GM23338 (cell line): ENCODE measurements around the gene SELE. TPM values are rescaled to one million over a fixed set of nuclear protein-coding genes. Genes with fewer than 3 reads are reported as not detected.

ENCODE experiments used
- ATAC-seq: fragments of 200-7000 bp; cut with Tn5 transposase; 3 replicates; pipeline ENCODE4 v1.9.1; 2020
- DNase-seq: peaks from one replicate; pipeline ENCODE4 v3.0.0-alpha.2; 2015; ENCODE audit warnings: low spot score
- H2AFZ ChIP-seq: fragments of 200-600 bp; sonication (generic); 2 replicates; pipeline ENCODE4 v1.8.0; 2016; ENCODE audit warnings: antibody characterized with exemption, mild to moderate bottlenecking, moderate library complexity
- H3F3A ChIP-seq: fragments of 200-600 bp; sonication (generic); replicated peaks from 2 replicates; pipeline ENCODE4 v1.8.0; 2017; ENCODE audit warnings: antibody characterized with exemption, mixed run types, low read depth
- H3K27ac ChIP-seq: fragments of 200-600 bp; sonication (generic); 2 replicates; pipeline ENCODE4 v1.6.1; 2016; ENCODE audit warnings: low read depth
- H3K27me3 ChIP-seq: fragments of 200-600 bp; sonication (generic); 2 replicates; pipeline ENCODE4 v1.8.0; 2016; ENCODE audit warnings: mild to moderate bottlenecking, mixed run types, moderate library complexity; ENCODE audit not compliant: insufficient read depth
- H3K36me3 ChIP-seq: fragments of 200-600 bp; sonication (generic); 2 replicates; pipeline ENCODE4 v1.8.0; 2016; ENCODE audit warnings: mild to moderate bottlenecking; ENCODE audit not compliant: insufficient read depth
- H3K4me1 ChIP-seq: fragments of 200-600 bp; sonication (generic); 2 replicates; pipeline ENCODE4 v1.8.0; 2016; ENCODE audit warnings: mild to moderate bottlenecking, moderate library complexity; ENCODE audit not compliant: insufficient read depth
- H3K4me2 ChIP-seq: fragments of 200-600 bp; sonication (generic); 2 replicates; pipeline ENCODE4 v1.7.1; 2017; ENCODE audit warnings: mixed run types
- H3K4me3 ChIP-seq: fragments of 200-600 bp; sonication (generic); 2 replicates; pipeline ENCODE4 v1.6.1; 2016; ENCODE audit warnings: mixed run types
- H3K79me2 ChIP-seq: fragments of 200-600 bp; sonication (generic); replicated peaks from 2 replicates; pipeline ENCODE4 v1.8.0; 2017; ENCODE audit warnings: mild to moderate bottlenecking; ENCODE audit not compliant: insufficient read depth
- H3K9me2 ChIP-seq: fragments of 200-600 bp; sonication (generic); 2 replicates; pipeline ENCODE4 v1.8.0; 2017; ENCODE audit not compliant: insufficient read depth
- H4K20me1 ChIP-seq: fragments of 200-600 bp; sonication (generic); replicated peaks from 2 replicates; pipeline ENCODE4 v1.8.0; 2017; ENCODE audit warnings: mild to moderate bottlenecking; ENCODE audit not compliant: insufficient read depth
- H3K27ac Mint-ChIP-seq: 2 replicates; pipeline ENCODE4 v1.8.0; 2020; ENCODE audit warnings: inconsistent platforms, mild to moderate bottlenecking, moderate library complexity, mixed read lengths
- H3K27me3 Mint-ChIP-seq: 3 replicates; pipeline ENCODE4 v1.8.0; 2022; ENCODE audit warnings: low read depth, mild to moderate bottlenecking, moderate library complexity, mixed read lengths, inconsistent platforms; ENCODE audit not compliant: insufficient read depth, poor library complexity
- H3K36me3 Mint-ChIP-seq: 3 replicates; pipeline ENCODE4 v1.8.0; 2021; ENCODE audit warnings: low read depth, mild to moderate bottlenecking, inconsistent platforms, moderate library complexity, mixed read lengths
- H3K4me1 Mint-ChIP-seq: 3 replicates; pipeline ENCODE4 v1.8.0; 2020; ENCODE audit warnings: mild to moderate bottlenecking, inconsistent platforms, mixed read lengths
- H3K4me3 Mint-ChIP-seq: 3 replicates; pipeline ENCODE4 v1.8.0; 2021; ENCODE audit warnings: moderate library complexity, mild to moderate bottlenecking, inconsistent platforms, mixed read lengths
- H3K9me3 Mint-ChIP-seq: 3 replicates; pipeline ENCODE4 v1.8.0; 2020; ENCODE audit warnings: moderate library complexity, mild to moderate bottlenecking, inconsistent platforms, mixed read lengths
- CREB1 ChIP-seq: fragments of 250-450 bp; sonication (Bioruptor Pico); IDR thresholded peaks from 2 replicates; pipeline ENCODE4 v1.5.0; 2020; ENCODE audit warnings: low read depth, mild to moderate bottlenecking, moderate library complexity
- CTCF ChIP-seq, 2 experiments: fragments of 200-600 bp in 1 of 2; sonication (generic) in 1 of 2; conservative IDR thresholded peaks; 2 replicates each; pipeline versions ENCODE4 v1.5.1 to v1.6.1; 2016 to 2017; ENCODE audit warnings: antibody characterized with exemption in 2 of 2, low read depth in 2 of 2, mild to moderate bottlenecking in 2 of 2, moderate library complexity in 1 of 2
- EZH2phosphoT487 ChIP-seq: fragments of 200-600 bp; sonication (generic); IDR thresholded peaks from one replicate; pipeline ENCODE4 v1.8.1; 2018; ENCODE audit warnings: antibody characterized with exemption; ENCODE audit not compliant: unreplicated experiment
- polyA plus RNA-seq: library from polyadenylated mRNA; unstranded; fragments of >200 nt; fragmentation: Nextera tagmentation; extraction: Ambion mirVana; gene quantifications from 2 replicates; pipeline ENCODE4 v1.2.1, GENCODE V29; 2016
- total RNA-seq: library from RNA; depleted of rRNA; stranded (reverse); fragments of >200 nt; shearing (Covaris generic); gene quantifications from 2 replicates; pipeline ENCODE4 v1.2.3, GENCODE V29; 2014
- TF ChIP-seq, protein P1 (sequence below): IDR thresholded peaks from one replicate; pipeline ENCODE4 v1.6.1; 2018; ENCODE audit warnings: antibody characterized with exemption; ENCODE audit not compliant: unreplicated experiment

Gene SELE
- total and polyA plus RNA-seq, 2 experiments from 2014 or later: not detected

- TF ChIP-seq, protein P1, sequence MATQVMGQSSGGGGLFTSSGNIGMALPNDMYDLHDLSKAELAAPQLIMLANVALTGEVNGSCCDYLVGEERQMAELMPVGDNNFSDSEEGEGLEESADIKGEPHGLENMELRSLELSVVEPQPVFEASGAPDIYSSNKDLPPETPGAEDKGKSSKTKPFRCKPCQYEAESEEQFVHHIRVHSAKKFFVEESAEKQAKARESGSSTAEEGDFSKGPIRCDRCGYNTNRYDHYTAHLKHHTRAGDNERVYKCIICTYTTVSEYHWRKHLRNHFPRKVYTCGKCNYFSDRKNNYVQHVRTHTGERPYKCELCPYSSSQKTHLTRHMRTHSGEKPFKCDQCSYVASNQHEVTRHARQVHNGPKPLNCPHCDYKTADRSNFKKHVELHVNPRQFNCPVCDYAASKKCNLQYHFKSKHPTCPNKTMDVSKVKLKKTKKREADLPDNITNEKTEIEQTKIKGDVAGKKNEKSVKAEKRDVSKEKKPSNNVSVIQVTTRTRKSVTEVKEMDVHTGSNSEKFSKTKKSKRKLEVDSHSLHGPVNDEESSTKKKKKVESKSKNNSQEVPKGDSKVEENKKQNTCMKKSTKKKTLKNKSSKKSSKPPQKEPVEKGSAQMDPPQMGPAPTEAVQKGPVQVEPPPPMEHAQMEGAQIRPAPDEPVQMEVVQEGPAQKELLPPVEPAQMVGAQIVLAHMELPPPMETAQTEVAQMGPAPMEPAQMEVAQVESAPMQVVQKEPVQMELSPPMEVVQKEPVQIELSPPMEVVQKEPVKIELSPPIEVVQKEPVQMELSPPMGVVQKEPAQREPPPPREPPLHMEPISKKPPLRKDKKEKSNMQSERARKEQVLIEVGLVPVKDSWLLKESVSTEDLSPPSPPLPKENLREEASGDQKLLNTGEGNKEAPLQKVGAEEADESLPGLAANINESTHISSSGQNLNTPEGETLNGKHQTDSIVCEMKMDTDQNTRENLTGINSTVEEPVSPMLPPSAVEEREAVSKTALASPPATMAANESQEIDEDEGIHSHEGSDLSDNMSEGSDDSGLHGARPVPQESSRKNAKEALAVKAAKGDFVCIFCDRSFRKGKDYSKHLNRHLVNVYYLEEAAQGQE: no peak
- TF ChIP-seq CTCF (conservative IDR thresholded peaks at IDR 0.05; ENCODE audit: low read depth in 2 of 2) (no peak), EZH2phosphoT487 (no peak)
Measured at GRCh38 chr1:169712309-169712631, 21.6 kb downstream of the SELE start (continued).

GRCh38 chr1:169711469-169712308 lies 22.2 kb downstream of the SELE start, which contains the start of gene SELL:
Gene SELL (minus strand): TSS chr1:169711620. CDS start chr1:169711498, 122 bp downstream.
- DNase-seq: peak; percentile 88
- peak within 1 kb of the TSS; percentile 18 for H3K4me3 ChIP-seq
- Mint-ChIP-seq H3K4me1 (peaks cover 7% of the 10 kb centered on the region; the same call in 2 of the 3 replicates), H3K27me3 (no peaks in the 10 kb centered on the region), H3K9me3 (peaks cover 11% of the 10 kb centered on the region), H3K36me3 (no peaks in the 10 kb centered on the region), H3K4me3 (peak within 1 kb of the TSS; percentile 52; the same call in 2 of the 3 replicates), H3K27ac (no peak within 1 kb of the TSS)
- ATAC-seq: peak; percentile 99
- H3K9me2 ChIP-seq: no peaks in the 10 kb centered on the region
- no peaks in the 10 kb centered on the region for H4K20me1 ChIP-seq
- no peak within 1 kb of the TSS for H3K27ac ChIP-seq
- H3K79me2 ChIP-seq: no peaks in the 10 kb centered on the region
- H3K27me3 ChIP-seq: no peaks in the 10 kb centered on the region
- H2AFZ ChIP-seq: peak within 1 kb of the TSS; percentile 90
- H3K4me2 ChIP-seq: peak within 1 kb of the TSS; percentile 62
- H3K4me1 ChIP-seq: peaks cover 4% of the 10 kb centered on the region; the same call in 1 of the 2 replicates
- no peaks in the 10 kb centered on the region for H3F3A ChIP-seq
- no peaks in the 10 kb centered on the region for H3K36me3 ChIP-seq
- TF ChIP-seq CREB1 (no peak), CTCF (conservative IDR thresholded peaks at IDR 0.05; ENCODE audit: low read depth in 2 of 2) (peak; percentile 88 to 94)
